Measurements from ENCODE around the gene KLF11. TPM values are rescaled to one million over a fixed set of nuclear protein-coding genes. Genes with fewer than 3 reads are reported as not detected.

KLF11 gene
- polyA plus RNA-seq, 6 donors from 2014 or later: 13.8 to 34.0 (median 16.9) TPM

DNA sequence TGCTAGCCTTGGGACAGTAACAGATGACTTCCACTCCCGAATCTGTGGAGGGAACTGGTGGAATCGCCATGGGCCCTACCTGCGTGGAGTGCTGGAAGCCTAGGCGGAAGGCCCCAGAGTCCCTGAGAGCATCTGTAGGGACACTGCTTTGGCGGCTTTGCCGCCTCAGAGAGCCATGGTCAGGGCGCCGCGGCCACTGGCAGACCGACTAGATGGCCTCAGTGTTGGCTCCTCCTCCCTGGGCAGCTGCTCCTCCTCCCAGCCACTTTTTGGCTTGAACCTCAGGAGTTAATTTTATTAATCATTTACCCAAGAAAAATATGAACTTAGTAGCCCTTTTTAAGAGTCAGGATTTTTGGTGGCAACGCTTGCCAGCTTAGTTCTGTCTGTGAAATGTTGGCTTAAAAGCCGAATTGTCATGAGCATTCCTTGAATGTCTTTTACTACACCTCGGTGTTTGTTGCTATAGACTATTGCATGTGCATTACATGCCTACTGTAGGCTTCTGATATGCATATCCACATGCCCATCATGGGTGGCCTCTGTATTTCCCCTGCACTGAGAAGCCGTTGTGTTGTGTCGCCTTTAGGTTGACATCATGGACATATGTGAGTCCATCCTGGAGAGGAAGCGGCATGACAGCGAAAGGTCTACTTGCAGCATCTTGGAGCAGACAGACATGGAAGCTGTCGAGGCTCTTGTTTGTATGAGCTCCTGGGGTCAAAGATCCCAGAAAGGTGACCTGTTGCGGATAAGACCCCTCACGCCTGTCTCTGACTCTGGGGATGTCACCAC, 2.4 kb downstream of the KLF11 start:
- Mint-ChIP-seq H3K9me3 (peaks cover 0 to 2% (median 0%) of the 10 kb centered on the region in 7 donors), H3K4me3 (peak overlapping the region in 7 of 8 donors; percentile 6 to 70 (median 55))

GRCh38 chr2:10046931-10047330, 3.6 kb downstream of the KLF11 start:
- H3K27me3 Mint-ChIP-seq: no peaks in the 10 kb centered on the region
- peaks cover 0 to under 1% of the 10 kb centered on the region in 2 donors for H3K36me3 Mint-ChIP-seq
- DNase-seq (no peak), ATAC-seq (ENCODE audit: low read depth in 2 of 2) (no peak)
- peaks cover 0 to 2% (median 0%) of the 10 kb centered on the region in 7 donors for H3K9me3 Mint-ChIP-seq
- peak overlapping the region in 5 of 6 donors; percentile 26 to 88 (median 67) for H3K27ac Mint-ChIP-seq
- H3K4me3 Mint-ChIP-seq: peak overlapping the region in 2 of 8 donors; percentile 50 to 51
- H3K4me1 Mint-ChIP-seq: peaks cover 20 to 33% (median 20%) of the 10 kb centered on the region in 3 donors

More for the DNA sequence above, 2.4 kb downstream of the KLF11 start:
- H3K4me1 Mint-ChIP-seq: peaks cover 26 to 38% (median 31%) of the 10 kb centered on the region in 3 donors
- peak overlapping the region; percentile 48 to 96 (median 76) for H3K27ac Mint-ChIP-seq
- no peaks in the 10 kb centered on the region for H3K27me3 Mint-ChIP-seq
- no peaks in the 10 kb centered on the region for H3K36me3 Mint-ChIP-seq
- ATAC-seq (ENCODE audit: low read depth in 2 of 2) (no peak), DNase-seq (no peak)

DNA sequence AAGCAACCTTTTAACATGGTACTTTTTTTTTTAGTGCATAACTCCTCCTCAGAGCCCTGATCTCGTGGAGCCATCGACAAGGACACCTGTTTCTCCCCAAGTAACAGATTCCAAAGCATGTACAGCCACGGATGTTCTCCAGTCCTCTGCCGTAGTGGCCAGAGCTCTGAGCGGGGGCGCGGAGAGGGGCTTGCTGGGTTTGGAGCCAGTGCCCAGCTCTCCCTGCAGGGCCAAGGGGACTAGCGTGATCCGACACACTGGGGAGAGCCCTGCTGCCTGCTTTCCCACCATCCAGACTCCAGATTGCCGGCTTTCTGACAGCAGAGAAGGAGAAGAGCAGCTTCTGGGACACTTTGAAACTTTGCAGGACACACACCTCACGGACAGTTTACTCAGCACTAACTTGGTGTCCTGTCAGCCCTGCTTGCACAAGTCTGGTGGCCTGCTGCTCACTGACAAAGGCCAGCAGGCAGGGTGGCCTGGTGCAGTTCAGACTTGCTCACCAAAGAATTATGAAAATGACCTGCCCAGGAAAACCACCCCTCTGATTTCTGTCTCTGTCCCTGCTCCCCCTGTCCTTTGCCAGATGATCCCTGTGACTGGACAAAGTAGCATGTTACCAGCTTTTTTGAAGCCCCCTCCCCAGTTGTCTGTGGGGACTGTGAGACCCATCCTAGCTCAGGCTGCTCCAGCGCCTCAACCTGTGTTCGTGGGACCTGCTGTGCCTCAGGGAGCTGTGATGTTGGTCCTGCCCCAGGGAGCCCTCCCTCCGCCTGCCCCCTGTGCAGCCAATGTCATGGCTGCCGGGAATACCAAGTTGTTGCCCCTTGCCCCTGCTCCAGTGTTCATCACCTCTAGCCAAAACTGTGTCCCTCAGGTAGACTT, 4.5 kb downstream of the KLF11 start:
- Mint-ChIP-seq H3K27me3 (no peaks in the 10 kb centered on the region), H3K36me3 (peaks cover 0 to 7% of the 10 kb centered on the region in 2 donors), H3K9me3 (no peaks in the 10 kb centered on the region), H3K4me3 (peak overlapping the region in 2 of 8 donors; percentile 9 to 44), H3K27ac (peak overlapping the region in 4 of 6 donors; percentile 12 to 77 (median 54)), H3K4me1 (peaks cover 12 to 23% (median 14%) of the 10 kb centered on the region in 3 donors)
- DNase-seq (no peak), ATAC-seq (ENCODE audit: low read depth in 2 of 2) (no peak)

DNA sequence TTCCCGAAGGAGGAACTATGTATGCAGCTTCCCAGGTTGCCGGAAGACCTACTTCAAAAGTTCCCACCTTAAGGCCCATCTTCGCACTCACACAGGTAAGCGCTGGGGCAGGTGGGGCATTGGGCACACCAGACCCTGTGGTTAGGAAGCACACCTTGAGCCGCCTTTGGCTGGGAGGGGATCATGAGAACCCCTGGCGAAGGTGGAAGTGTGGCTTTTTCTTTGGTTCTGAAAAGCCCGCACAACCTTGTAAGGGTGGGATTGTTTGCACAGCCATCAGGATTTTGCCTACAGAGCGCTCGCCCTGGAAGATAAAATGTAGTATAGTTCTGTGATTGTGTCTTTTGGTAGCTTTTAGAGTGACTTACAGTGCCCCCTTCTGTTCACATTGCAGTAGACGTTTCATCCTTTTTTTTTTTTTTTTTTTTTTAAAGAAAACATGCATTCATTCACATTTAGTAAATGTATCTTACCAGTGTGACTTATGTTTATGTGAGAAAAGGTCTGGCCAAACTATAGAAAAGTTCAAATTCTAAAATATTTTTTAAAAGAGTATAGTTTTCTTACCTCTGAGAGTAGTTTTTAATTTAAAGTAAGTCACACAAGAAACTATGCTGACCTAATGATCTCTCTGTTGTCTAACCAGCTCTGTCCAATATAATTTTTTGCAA, 5.3 kb downstream of the KLF11 start:
- Mint-ChIP-seq H3K4me3 (peak overlapping the region in 1 of 8 donors; percentile 44), H3K27ac (peak overlapping the region in 2 of 6 donors; percentile 38 to 49), H3K27me3 (no peaks in the 10 kb centered on the region), H3K4me1 (peaks cover 11 to 23% (median 12%) of the 10 kb centered on the region in 3 donors), H3K9me3 (no peaks in the 10 kb centered on the region), H3K36me3 (peaks cover under 1 to 14% of the 10 kb centered on the region in 2 donors)
- DNase-seq: peak; percentile 52
- ATAC-seq (ENCODE audit: low read depth in 2 of 2): no peak

DNA sequence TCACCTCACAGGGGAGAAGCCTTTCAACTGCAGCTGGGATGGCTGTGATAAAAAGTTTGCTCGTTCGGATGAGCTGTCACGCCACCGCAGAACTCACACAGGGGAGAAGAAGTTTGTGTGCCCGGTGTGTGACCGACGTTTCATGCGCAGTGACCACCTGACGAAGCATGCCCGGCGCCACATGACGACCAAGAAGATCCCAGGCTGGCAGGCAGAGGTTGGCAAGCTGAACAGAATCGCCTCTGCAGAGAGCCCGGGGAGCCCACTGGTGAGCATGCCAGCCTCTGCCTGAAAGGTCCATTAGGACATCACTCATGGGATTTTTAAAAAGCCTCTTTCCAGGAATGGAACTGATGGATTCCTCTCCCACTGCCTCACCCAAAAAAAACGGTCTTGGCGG, 8.9 kb downstream of the KLF11 start:
- Mint-ChIP-seq H3K27ac (no peak overlapping the region), H3K4me1 (peaks cover 0 to 5% (median 5%) of the 10 kb centered on the region in 3 donors), H3K27me3 (peaks cover 0 to 5% (median 0%) of the 10 kb centered on the region in 3 donors), H3K4me3 (no peak overlapping the region), H3K36me3 (peaks cover 14 to 21% of the 10 kb centered on the region in 2 donors), H3K9me3 (no peaks in the 10 kb centered on the region)
- no peak for DNase-seq
- ATAC-seq (ENCODE audit: low read depth in 2 of 2): no peak

- Mint-ChIP-seq H3K36me3 (peaks cover 14 to 21% of the 10 kb centered on the region in 2 donors), H3K4me1 (peaks cover 0 to 5% (median 5%) of the 10 kb centered on the region in 3 donors), H3K27me3 (peaks cover 0 to 12% (median 0%) of the 10 kb centered on the region in 3 donors), H3K4me3 (no peak overlapping the region), H3K27ac (no peak overlapping the region), H3K9me3 (no peaks in the 10 kb centered on the region)
- ATAC-seq (ENCODE audit: low read depth in 2 of 2) (no peak), DNase-seq (no peak)
These were observed 10.0 kb downstream of the KLF11 start for GRCh38 chr2:10053351-10053750.

DNA sequence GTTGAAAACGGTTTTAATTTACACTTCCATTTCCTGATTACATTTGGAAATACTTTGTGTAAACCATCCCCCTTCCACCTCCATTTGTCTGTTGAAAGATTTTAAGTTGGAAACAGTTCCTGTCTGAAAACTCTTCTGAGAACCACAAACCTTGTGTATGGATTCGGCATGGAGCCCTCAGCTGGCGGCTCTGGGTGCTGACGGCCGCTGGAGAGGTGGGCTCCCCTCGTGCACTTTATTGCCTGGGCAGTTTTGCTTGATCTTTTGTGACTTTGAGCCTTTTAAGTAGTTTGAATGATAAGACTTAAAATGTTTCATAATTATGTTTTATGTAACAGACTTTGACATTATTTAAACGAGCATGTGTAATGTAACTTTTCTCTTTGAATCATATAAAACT, 11.1 kb downstream of the KLF11 start:
- Mint-ChIP-seq H3K36me3 (peaks cover 14 to 21% of the 10 kb centered on the region in 2 donors), H3K4me3 (no peak overlapping the region), H3K27ac (no peak overlapping the region), H3K9me3 (no peaks in the 10 kb centered on the region), H3K4me1 (peaks cover 0 to 5% (median 3%) of the 10 kb centered on the region in 3 donors), H3K27me3 (peaks cover 0 to 12% (median 0%) of the 10 kb centered on the region in 3 donors)
- ATAC-seq (ENCODE audit: low read depth in 2 of 2) (no peak), DNase-seq (no peak)

DNA sequence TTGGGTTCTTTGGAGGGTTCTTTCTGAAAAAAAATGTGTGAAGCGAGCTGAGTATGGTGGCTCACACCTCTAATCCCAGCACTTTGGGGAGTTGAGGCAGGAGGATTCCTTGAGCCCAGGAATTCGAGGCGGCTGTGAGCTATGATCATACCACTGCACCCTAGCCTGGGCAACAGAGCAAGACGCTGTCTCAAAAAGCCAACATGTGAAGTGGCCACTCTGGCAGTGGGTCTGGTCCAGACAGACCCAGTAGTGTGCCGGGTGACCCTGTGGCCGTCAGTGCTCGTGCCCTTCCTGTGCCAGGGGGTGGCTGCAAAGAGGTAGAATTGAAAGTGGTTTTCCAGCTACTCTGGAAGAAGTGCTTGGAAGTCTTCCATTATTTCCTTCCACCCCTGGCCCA, 11.6 kb downstream of the KLF11 start:
- ATAC-seq (ENCODE audit: low read depth in 2 of 2): no peak
- DNase-seq: no peak
- no peak overlapping the region for H3K4me3 Mint-ChIP-seq
- peaks cover 0 to 5% (median 0%) of the 10 kb centered on the region in 3 donors for H3K4me1 Mint-ChIP-seq
- H3K27me3 Mint-ChIP-seq: peaks cover 0 to 12% (median 0%) of the 10 kb centered on the region in 3 donors
- no peaks in the 10 kb centered on the region for H3K9me3 Mint-ChIP-seq
- H3K36me3 Mint-ChIP-seq: peaks cover 14 to 21% of the 10 kb centered on the region in 2 donors
- no peak overlapping the region for H3K27ac Mint-ChIP-seq

DNA sequence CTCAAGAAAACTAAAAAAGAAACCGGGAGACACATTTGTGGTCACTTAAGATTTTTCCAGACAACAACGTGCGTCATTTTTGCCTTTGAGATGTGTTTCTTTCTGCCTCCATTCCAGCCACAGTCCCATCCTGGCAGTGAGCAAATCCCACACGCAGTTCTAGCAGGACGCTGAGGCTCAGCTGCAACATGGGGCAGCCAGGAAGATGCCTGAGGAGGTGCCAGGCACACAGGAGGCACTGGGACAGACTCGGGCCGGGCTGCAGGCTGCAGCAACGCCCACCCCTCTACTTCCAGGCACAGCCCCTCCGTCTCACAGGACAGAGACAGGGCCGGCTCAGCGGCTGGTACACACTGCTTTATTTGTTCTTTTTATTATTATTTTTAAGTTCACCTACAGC, 13.1 kb downstream of the KLF11 start:
- DNase-seq: no peak
- peaks cover 0 to 5% (median 0%) of the 10 kb centered on the region in 3 donors for H3K4me1 Mint-ChIP-seq

GRCh38 chr2:10057231-10058107, 14.1 kb downstream of the KLF11 start:
- ATAC-seq (ENCODE audit: low read depth in 2 of 2) (peak in 1 of 2 donors; percentile 28), DNase-seq (no peak)
- no peaks in the 10 kb centered on the region for H3K9me3 Mint-ChIP-seq
- peaks cover 9 to 21% of the 10 kb centered on the region in 2 donors for H3K36me3 Mint-ChIP-seq
- H3K27ac Mint-ChIP-seq: peak overlapping the region in 1 of 6 donors; percentile 9
- no peak overlapping the region for H3K4me3 Mint-ChIP-seq
- H3K27me3 Mint-ChIP-seq: peaks cover 0 to 16% (median 5%) of the 10 kb centered on the region in 3 donors
- H3K4me1 Mint-ChIP-seq: peaks cover 0 to 5% (median 0%) of the 10 kb centered on the region in 3 donors

More for the DNA sequence above, 13.1 kb downstream of the KLF11 start:
- peak overlapping the region in 1 of 6 donors; percentile 34 for H3K27ac Mint-ChIP-seq
- peaks cover 14 to 21% of the 10 kb centered on the region in 2 donors for H3K36me3 Mint-ChIP-seq
- H3K9me3 Mint-ChIP-seq: no peaks in the 10 kb centered on the region
- no peak overlapping the region for H3K4me3 Mint-ChIP-seq
- ATAC-seq (ENCODE audit: low read depth in 2 of 2): no peak
- H3K27me3 Mint-ChIP-seq: peaks cover 0 to 16% (median 4%) of the 10 kb centered on the region in 3 donors

DNA sequence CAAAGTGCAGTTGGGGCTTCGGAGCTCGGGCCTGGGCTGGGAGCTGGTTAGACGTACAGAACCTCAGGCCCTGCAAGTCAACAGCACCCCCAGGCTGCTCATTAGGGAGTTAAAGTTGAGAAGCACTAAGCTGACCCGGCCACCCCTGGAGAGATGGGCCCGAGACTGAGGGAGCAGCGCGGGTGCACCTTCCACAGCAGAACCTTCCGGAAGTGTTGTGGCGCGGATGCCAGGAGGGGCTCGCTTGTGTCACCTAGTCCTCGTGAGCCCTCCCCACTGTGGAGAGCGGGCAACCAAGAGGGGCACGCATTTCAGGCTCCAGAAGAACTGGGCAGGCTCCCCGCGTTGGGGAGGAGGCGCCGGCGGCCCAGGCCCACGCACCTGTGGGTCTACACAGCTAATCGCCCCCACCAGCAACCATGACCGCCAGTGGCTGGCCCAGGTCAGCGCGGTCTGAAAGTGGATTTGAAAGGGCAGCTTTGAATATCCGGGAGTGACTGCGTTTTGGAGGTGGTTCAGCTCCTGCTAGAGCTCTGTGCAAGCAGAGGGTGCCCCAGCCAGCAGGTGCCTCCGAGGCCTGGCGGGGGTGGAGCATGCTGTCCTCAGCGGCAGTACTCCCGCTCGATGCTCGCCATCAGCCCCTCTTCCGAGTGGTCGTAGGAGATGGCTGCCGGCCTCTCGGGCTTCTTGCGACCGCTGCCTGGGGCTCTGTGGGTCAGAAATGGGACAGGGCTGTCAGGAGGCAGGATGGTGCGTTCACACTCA, 15.1 kb downstream of the KLF11 start:
- Mint-ChIP-seq H3K9me3 (no peaks in the 10 kb centered on the region), H3K27me3 (peaks cover 0 to 16% (median 5%) of the 10 kb centered on the region in 3 donors)
- no peak for ATAC-seq (ENCODE audit: low read depth in 2 of 2)

More for the DNA sequence above, 15.1 kb downstream of the KLF11 start:
- Mint-ChIP-seq H3K36me3 (peaks cover 1 to 21% of the 10 kb centered on the region in 2 donors), H3K4me1 (peaks cover 0 to 5% (median 0%) of the 10 kb centered on the region in 3 donors), H3K27ac (no peak overlapping the region), H3K4me3 (no peak overlapping the region)
- no peak for DNase-seq

Measured in naive B cell (primary cell).